COR-L47 (cell line): Measurements from ENCODE around the gene CNOT3.
"Not testable (repeated sequence)": the region's sequence is repeated elsewhere in the genome, so short reads cannot be mapped to it uniquely, and the experiment has no call there.

Source experiments
- DNase-seq: peaks from one replicate; lab custom pipeline; 2025; lab: John Stamatoyannopoulos, UW

Gene CNOT3

GRCh38 chr19:54171736-54172431 is 34.3 kb downstream of the CNOT3 start:
- DNase-seq = not testable (repeated sequence)

DNA sequence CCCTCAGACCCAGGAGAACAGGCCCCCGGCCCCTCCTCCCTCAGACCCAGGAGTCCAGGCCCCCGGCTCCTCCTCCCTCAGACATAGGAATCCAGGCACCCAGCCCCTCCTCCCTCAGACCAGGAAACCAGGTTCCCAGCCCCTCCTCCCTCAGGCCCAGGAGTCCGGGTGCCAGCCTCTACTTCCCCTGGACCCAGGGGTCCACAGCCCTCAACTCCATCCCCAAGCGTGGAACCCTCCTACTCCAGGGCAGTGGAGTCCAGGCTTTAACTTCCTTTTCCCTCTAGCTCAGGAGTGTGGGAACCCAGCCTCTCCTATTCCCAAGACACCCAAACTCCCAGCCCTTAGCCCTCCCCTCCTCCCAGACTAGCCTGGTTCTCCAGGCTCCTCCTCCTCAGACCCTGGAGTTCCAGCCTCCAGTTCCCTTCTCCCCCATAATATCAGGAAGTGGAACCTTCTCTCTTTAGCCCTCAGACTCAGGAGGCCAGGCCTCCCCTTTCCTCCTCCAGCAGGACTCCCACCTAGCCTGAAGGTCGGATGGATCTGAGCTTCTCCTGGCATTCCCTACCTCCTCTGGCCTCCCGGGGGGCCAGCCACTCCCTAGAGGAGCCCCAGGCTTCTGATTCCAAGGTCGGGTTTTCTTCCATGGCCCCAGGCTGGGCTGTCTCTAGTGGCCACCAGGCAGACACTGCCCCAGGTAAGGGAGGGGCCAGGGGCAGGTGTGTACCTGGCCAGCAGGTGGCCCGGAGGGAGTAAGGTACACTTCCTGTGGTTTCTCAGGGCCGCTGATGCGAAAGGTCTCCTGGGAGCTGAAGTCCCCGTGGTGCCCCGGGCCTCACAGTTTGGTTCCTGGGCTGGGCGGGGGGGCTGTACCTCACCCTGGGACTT is 35.2 kb downstream of the CNOT3 start, which contains the start of gene TMC4:
Gene TMC4 (minus strand): TSS at position 690 of the 888 bp plus-strand sequence. CDS start 43 bp downstream, at position 647.
- peak; percentile 89 for DNase-seq

DNA sequence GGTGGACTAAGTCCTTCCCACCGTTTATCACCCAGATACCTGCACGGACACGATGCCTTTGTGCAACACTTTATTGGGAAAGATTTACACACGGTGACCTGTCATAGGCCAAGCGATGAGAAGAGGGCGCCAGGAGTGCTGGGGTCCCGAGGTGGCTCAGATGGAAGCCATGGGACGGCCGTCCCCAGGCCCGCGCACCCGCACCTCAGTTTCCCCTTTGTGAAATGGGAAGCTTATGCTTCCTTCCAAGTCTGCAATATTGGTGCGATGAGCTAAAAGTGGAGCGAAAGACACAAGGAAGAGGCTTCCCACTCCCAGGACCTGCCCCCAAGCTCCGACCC is 35.8 kb downstream of the CNOT3 start:
- DNase-seq = no peak

DNA sequence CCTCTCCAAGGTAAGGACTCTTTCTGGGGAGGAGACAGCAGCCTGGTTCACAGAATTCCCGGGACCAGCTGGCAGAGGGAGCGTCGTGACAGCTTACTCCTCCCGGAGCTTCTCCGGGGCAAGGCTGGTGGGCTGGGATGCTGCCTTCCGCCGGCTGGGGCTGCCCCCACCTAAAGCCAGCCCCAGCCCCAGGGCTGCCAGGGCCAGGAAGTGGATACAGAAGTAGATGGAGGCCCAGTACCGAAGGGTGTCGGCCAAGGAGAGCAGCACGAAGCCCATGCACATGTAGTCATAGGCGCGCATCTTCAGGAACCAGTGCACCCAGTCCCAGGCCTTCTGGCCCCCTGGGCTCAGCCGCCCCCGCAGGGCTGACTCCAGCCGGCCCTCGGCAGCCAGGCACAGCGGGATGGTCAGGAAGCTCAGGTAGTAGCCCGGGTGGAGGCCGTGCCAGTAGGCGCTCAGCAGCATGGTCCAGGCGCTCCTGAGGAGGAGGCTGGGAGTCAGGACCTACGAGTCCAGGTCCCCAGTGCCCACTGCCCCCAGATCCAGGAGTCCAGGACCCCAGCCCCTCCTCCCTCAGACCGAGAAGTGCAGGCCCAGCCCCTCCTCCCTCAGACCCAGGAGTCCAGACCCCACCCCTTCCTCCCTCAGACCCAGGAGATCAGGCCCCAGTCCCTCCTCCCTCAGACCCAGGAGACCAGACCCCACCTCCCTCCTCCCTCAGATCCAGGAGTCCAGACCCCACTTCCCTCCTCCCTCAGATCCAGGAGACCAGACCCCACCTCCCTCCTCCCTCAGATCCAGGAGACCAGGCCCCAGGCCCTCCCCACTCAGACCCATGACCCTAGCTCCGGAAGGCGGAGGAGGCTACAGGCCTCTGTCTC is 36.6 kb downstream of the CNOT3 start:
- DNase-seq = no peak

GRCh38 chr19:54178581-54179261 is 41.2 kb downstream of the CNOT3 start:
- peak; percentile 51 for DNase-seq

DNA sequence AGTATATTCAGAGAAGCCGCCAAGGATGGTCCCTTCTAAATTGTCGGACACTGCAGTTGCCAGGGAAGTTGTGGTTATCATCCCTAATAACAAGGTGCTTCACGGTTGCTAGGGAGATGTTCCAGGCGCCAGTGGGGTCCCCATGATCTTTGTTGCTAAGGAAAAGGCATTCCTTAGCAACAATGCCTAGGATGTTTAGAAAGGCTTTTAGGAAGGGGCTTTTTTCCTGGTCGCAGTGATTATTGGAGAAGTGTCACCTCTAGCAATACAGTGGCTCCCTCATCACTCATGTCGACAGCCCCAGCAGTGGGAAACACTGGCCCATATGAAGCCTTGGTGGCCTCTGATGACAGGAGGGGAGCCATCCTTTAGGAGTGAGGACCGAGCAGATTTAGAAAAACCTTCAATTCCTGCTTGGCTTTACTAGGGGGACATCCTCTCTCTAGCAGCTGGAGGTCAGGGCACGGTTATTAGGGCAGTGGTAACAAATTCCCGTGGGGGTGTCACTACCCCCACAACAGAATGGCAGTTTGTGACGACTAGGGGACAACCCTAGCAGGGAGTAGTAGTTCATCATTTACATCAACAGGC is 41.8 kb downstream of the CNOT3 start:
- no peak for DNase-seq

DNA sequence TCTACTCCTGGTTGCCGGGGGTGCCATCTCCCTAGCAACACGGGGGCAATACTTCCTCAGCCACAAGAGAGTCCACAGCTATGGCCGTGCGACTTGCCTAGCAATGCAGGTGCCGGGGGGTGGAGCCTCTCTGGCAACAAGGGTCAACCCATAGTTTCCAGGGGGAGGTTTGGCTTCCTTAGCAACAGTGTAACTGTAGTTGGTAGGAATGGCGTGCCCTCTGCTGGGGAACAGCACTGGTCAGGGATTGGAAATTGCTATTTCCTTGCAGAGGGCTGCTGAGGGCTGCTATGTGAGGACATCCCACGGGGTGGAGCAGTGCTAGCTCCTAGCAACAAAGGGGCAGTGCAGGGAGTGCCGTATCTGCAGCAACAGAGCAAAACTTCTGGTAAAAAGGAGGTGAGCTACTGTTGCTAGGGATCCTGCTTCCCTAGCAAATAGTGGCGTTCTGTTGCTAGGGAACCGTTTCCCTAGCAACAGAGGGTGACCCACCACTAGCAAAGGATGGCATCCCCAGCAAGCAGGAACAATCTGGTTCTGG is 42.4 kb downstream of the CNOT3 start:
- peak; percentile 96 for DNase-seq

DNA sequence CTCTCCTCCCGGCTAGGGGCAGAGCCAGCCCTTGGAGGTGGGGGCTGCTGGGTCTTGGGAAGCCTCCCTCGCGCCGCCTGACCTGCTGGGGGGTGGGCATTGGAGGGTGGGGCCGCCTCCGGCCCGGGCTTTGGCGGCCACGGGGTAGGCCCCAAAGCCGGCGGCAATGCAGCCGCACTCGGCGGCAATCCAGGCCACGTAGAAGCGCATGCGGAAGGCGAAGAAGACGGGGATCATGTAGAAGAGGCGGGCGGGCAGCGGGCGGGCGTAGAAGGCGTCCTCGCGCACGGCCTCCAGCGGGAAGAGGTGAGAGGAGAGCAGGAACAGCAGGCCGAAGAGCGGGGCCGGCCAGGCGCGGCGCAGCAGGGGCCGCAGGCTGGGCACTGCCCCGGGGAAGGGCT is 43.1 kb downstream of the CNOT3 start:
- no peak for DNase-seq

- not testable (repeated sequence) for DNase-seq
These were observed 44.3 kb downstream of the CNOT3 start for GRCh38 chr19:54181894-54182293.

GRCh38 chr19:54183431-54183830 is 45.9 kb downstream of the CNOT3 start:
- no peak for DNase-seq

GRCh38 chr19:54186351-54186750 is 48.8 kb downstream of the CNOT3 start:
- no peak for DNase-seq

GRCh38 chr19:54186934-54187381 is 49.4 kb downstream of the CNOT3 start:
- DNase-seq = no peak

GRCh38 chr19:54188215-54188871 is 50.8 kb downstream of the CNOT3 start:
- no peak for DNase-seq

GRCh38 chr19:54189145-54189734 is 51.7 kb downstream of the CNOT3 start, which contains the start of gene MBOAT7:
Gene MBOAT7 (minus strand): TSS chr19:54189580. CDS start chr19:54188508, 1,072 bp downstream.
- peak; percentile 88 for DNase-seq

GRCh38 chr19:54189735-54190502 is 52.4 kb downstream of the CNOT3 start:
- DNase-seq = peak; percentile 100

DNA sequence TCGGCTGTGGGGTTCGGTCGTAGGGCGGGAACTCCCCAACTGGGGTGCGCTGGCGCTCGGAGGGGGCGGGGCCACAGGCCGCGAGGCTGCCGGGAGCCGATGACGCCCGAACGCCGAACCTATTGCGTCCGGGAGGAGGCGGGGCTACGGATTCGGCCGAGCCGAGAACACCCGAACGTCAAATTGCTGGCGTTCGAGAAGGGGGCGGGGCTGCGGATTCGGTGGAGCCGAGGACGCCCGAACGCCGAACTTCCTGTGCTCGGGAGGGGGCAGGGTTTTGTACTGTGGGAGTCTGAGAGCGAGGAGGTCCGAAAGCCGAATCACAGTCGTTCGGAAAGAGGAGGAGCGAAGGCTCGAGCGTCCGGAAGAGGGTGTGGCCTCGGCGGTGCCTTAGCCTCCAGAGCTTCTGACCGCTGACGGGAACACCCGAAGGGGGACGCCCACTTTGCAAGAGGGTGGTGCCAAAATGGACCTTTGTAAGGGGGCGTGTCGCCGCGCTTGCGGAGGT is 53.0 kb downstream of the CNOT3 start:
- peak; percentile 99 for DNase-seq

GRCh38 chr19:54191011-54191810 is 53.6 kb downstream of the CNOT3 start, which contains the start of gene TSEN34:
Gene TSEN34 (plus strand): TSS chr19:54191308. CDS start chr19:54191365, 57 bp downstream.
- peak; percentile 73 for DNase-seq
